Esophagus muscularis mucosa (tissue), 4 donors: ENCODE measurements around the gene ZNF101. TPM values are rescaled to one million over a fixed set of nuclear protein-coding genes. Genes with fewer than 3 reads are reported as not detected.

Experiments used
- DNase-seq: peaks from one replicate; pipeline ENCODE4 v3.0.0-alpha.2; 2017; ENCODE audit errors: extremely low spot score
- H3K27ac ChIP-seq, 4 donors: fragments of 200-600 bp; sonication (generic); replicated peaks in 1 of 4; 1 replicate in 3 of 4; 2 replicates in 1 of 4; pipeline ENCODE4 v1.5.1; 2016 to 2019; ENCODE audit warnings: mild to moderate bottlenecking in 1 of 4
- H3K27me3 ChIP-seq, 4 donors: fragments of 200-600 bp; sonication (generic); one replicate each; pipeline versions ENCODE4 v1.5.1 to v1.6.0; 2016 to 2019
- H3K36me3 ChIP-seq, 4 donors: fragments of 200-600 bp; sonication (generic); one replicate each; pipeline ENCODE4 v1.5.1; 2016 to 2019
- H3K4me1 ChIP-seq, 4 donors: fragments of 200-600 bp; sonication (generic); one replicate each; pipeline ENCODE4 v1.5.1; 2016 to 2019
- H3K4me3 ChIP-seq, 4 donors: fragments of 200-600 bp; sonication (generic); 1 replicate in 2 of 4; 2 replicates in 2 of 4; pipeline ENCODE4 v1.5.1; 2016 to 2019; ENCODE audit warnings: mild to moderate bottlenecking in 4 of 4, moderate library complexity in 1 of 4
- H3K9me3 ChIP-seq, 4 donors: fragments of 200-600 bp; sonication (generic); 1 replicate in 3 of 4; 2 replicates in 1 of 4; pipeline ENCODE4 v1.5.1; 2016 to 2019
- EP300 ChIP-seq: sonication (generic); formaldehyde crosslinking; IDR thresholded peaks from one replicate; pipeline ENCODE4 v1.6.1; 2017; ENCODE audit warnings: antibody characterized with exemption
- POLR2A ChIP-seq: fragments of 450-650 bp; IDR thresholded peaks from one replicate; pipeline ENCODE4 v1.6.1; 2017; ENCODE audit warnings: antibody characterized with exemption, moderate library complexity, mild to moderate bottlenecking, low read depth
- POLR2AphosphoS5 ChIP-seq, 2 donors: sonication (generic); formaldehyde crosslinking; IDR thresholded peaks; one replicate each; pipeline ENCODE4 v1.6.1; 2017; ENCODE audit warnings: antibody characterized with exemption in 2 of 2
- WGBS: methylation state at CpG from one replicate; pipeline ENCODE4 v1.1.5; 2018; 5-methylcytosine and 5-hydroxymethylcytosine counted together
- intact Hi-C: fragments of 100-400 bp; cut with DNase I; formaldehyde crosslinking; loops from one replicate; pipeline ENCODE4 v1.15.1; 2023
- total RNA-seq, 4 donors: library from RNA; depleted of rRNA; stranded (reverse); fragments of >200 nt; gene quantifications; one replicate each; pipeline versions ENCODE4 v1.1.0 to v1.2.1, GENCODE V29; 2016
- TF ChIP-seq, protein P1 (sequence below), 3 experiments: fragments of 200-600 bp in 2 of 3; fragments of 450-650 bp in 1 of 3; sonication (generic) in 2 of 3; IDR thresholded peaks; one replicate each; pipeline ENCODE4 v1.5.1; 2017 to 2019; ENCODE audit warnings: antibody characterized with exemption in 3 of 3, mild to moderate bottlenecking in 2 of 3, moderate library complexity in 1 of 3

Gene ZNF101
- total RNA-seq: 1 to 10 TPM; 4.5 to 7.1 (median 5.7) TPM

DNA sequence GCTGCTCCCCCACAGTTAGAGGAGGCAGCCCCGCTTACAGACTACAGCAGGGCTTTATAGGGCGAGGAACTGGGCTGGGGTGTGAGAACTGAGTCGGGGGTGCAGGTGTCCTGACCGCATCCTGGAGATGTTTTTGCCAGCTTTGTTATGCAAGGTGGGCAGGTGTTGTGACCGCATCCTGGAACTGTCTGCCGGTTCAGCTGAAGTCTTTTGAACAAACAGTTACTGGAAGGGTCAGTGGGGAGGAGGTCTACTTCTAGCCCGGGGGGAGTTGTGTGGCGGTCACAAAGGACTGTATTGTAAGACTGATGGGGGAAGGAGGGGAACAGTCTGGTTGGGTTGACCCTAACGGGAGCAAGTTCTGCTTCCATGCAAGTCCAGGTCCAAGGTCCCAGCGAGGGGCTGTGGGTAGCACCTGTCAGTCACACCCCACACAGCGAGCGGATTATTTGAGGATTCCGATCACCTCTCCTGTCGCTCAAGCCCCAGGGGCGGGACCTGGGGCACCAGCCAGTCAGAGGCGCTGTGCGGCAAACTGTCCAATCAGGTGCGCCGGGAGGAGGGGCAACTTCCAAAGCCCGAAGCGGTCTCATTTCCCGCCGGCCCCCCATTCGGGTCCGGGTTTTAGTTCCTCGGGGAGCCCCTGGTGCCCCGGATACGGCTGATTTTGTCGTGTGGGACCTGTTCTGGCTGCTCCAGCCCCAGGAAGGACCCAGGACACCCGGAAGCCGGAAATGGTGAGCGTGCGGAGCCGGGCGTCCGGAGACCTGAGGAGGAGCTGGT, at the start of gene ZNF101:
ZNF101 (plus strand) TSS at position 610 of the 783 bp plus-strand sequence; CDS start at position 735, 125 bp downstream.
- 10% methylated on average over 15 of the region's 36 CpGs for WGBS
- TF ChIP-seq POLR2AphosphoS5 (IDR thresholded peaks at IDR 0.05): peak; percentile 66 to 67
- TF ChIP-seq POLR2A: no peak
- no peak for TF ChIP-seq EP300
- TF ChIP-seq, protein P1, sequence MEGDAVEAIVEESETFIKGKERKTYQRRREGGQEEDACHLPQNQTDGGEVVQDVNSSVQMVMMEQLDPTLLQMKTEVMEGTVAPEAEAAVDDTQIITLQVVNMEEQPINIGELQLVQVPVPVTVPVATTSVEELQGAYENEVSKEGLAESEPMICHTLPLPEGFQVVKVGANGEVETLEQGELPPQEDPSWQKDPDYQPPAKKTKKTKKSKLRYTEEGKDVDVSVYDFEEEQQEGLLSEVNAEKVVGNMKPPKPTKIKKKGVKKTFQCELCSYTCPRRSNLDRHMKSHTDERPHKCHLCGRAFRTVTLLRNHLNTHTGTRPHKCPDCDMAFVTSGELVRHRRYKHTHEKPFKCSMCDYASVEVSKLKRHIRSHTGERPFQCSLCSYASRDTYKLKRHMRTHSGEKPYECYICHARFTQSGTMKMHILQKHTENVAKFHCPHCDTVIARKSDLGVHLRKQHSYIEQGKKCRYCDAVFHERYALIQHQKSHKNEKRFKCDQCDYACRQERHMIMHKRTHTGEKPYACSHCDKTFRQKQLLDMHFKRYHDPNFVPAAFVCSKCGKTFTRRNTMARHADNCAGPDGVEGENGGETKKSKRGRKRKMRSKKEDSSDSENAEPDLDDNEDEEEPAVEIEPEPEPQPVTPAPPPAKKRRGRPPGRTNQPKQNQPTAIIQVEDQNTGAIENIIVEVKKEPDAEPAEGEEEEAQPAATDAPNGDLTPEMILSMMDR (IDR thresholded peaks at IDR 0.05): peak in 1 of 3 experiments; percentile 5
- Histone ChIP-seq H3K9me3 (no peaks in the 10 kb centered on the region), H3K27me3 (no peaks in the 10 kb centered on the region), H3K27ac (peak within 1 kb of the TSS; percentile 81 to 86 (median 82)), H3K4me3 (peak within 1 kb of the TSS; percentile 67 to 95 (median 77)), H3K36me3 (peaks cover 0 to 13% (median 5%) of the 10 kb centered on the region in 4 donors), H3K4me1 (peaks cover 9 to 28% (median 27%) of the 10 kb centered on the region in 4 donors)
- intact Hi-C loops: loop anchor here (10.0 kb wide), 1 partner anchor 236 kb away; the partner anchor contains the start of gene ZNF93
- DNase-seq: peak; percentile 97

DNA sequence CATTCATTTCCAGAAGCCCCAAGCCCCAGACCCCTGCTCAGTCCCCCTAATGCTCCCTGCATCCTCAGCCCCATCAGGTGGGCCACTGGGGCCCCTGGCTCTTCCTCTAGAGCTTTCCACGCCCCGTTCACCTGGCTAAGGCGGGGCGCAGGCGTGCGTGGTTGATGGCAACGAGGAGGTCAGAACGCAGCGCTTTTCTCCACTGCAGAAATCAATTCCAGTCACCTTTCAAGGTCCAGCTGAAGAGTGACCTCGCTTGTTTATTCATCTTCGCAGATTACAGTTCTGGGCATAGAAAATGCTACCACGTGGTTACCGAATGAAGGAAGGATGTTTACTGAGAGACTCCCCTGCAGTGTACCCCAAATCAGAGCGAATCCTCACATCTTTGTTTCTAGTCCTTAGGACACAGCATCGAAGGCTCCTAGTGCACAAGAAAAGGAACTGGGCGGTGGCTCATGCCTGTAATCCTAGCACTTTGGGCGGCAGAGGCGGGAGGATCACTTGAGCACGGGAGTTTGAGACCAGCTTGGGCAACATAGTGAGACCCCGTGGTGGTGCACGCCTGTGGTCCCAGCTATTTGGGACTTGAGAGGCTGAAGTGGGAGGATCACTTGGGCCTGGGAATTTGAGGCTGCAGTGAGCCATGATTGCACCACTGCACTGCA, 49.3 kb upstream of the ZNF101 start:
- intact Hi-C loops: no loop called here
- Histone ChIP-seq H3K9me3 (no peaks in the 10 kb centered on the region), H3K27me3 (peaks cover 0 to 46% (median 6%) of the 10 kb centered on the region in 4 donors), H3K27ac (no peak overlapping the region), H3K36me3 (no peaks in the 10 kb centered on the region), H3K4me1 (peaks cover 2 to 15% (median 13%) of the 10 kb centered on the region in 4 donors), H3K4me3 (peak overlapping the region; percentile 43 to 61 (median 47))
- 58% methylated on average over 21 of the region's 21 CpGs for WGBS
- TF ChIP-seq, protein P1 (IDR thresholded peaks at IDR 0.05): no peak
- TF ChIP-seq POLR2AphosphoS5 (IDR thresholded peaks at IDR 0.05) (no peak), POLR2A (no peak), EP300 (no peak)
- no peak for DNase-seq

DNA sequence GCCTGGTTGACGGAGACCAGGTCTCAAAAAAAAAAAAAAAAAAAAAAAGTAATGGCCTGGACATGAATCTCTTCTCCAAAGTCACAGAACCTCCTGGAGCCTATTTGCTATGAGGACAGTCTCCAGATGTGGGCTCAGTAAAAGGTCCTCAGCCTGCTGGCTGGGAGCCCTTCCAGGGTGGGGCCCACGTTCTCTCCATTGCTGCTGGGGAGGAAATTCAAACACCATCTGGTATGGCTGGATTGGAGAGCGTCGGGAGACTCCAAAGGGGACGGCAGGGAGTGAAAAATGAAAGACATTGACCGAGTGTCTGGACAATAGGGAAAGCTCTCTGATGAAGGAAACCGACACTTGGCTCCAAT, 48.8 kb upstream of the ZNF101 start:
- 74% methylated on average over 7 of the region's 7 CpGs for WGBS
- H3K27me3 ChIP-seq: peaks cover 0 to 41% (median 6%) of the 10 kb centered on the region in 4 donors
- H3K4me1 ChIP-seq: peaks cover 2 to 15% (median 13%) of the 10 kb centered on the region in 4 donors
- no peak overlapping the region for H3K4me3 ChIP-seq
- no peak for DNase-seq
- TF ChIP-seq, protein P1 (IDR thresholded peaks at IDR 0.05): no peak
- TF ChIP-seq EP300 (no peak), POLR2A (no peak), POLR2AphosphoS5 (IDR thresholded peaks at IDR 0.05) (no peak)
- no peaks in the 10 kb centered on the region for H3K36me3 ChIP-seq
- intact Hi-C loops: no loop called here
- no peak overlapping the region for H3K27ac ChIP-seq
- H3K9me3 ChIP-seq: no peaks in the 10 kb centered on the region

DNA sequence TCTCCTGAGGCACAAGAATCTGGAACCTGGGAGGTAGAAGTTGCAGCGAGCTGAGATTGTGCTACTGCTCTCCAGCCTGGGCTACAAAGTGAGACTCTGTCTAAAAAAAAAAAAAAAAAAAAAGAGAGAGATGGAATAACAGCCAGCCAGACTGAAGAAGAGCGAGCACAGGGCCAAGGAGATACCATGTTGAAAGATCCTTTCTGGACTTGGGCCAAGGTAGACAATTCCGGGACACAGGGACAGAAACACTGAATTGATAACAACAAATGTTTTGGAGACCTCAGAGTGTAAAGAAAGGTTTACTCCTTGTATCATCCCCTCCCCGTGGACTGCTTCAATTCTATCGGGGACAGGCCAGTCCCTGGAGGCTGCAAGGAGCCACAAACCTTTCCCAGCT, 45.3 kb upstream of the ZNF101 start:
- Histone ChIP-seq H3K27ac (no peak overlapping the region), H3K4me3 (no peak overlapping the region), H3K36me3 (no peaks in the 10 kb centered on the region), H3K4me1 (peaks cover 10 to 22% (median 21%) of the 10 kb centered on the region in 4 donors), H3K9me3 (no peaks in the 10 kb centered on the region), H3K27me3 (peaks cover 5 to 34% (median 7%) of the 10 kb centered on the region in 4 donors)
- no peak for DNase-seq
- WGBS: 78% methylated on average over 5 of the region's 5 CpGs
- TF ChIP-seq, protein P1 (IDR thresholded peaks at IDR 0.05): no peak
- TF ChIP-seq POLR2AphosphoS5 (IDR thresholded peaks at IDR 0.05) (no peak), EP300 (no peak), POLR2A (no peak)
- intact Hi-C loops: no loop called here
